Neural cell (in vitro differentiated cells): ENCODE results near the gene CST6. TPM values are rescaled to one million over a fixed set of nuclear protein-coding genes. Genes with fewer than 3 reads are reported as not detected.
"Not testable (repeated sequence)": the region's sequence is repeated elsewhere in the genome, so short reads cannot be mapped to it uniquely, and the experiment has no call there.

Experiments
- H2AFZ ChIP-seq: fragments of 200-600, 300-800 bp; sonication (generic), shearing (Covaris generic); 2 replicates; pipeline ENCODE4 v1.6.0; 2014; ENCODE audit warnings: low read depth, mild to moderate bottlenecking, antibody characterized with exemption, low read length, moderate library complexity
- H3F3A ChIP-seq: fragments of 200-600 bp; shearing (Covaris generic); 2 replicates; pipeline ENCODE4 v1.6.1; 2016; ENCODE audit warnings: mild to moderate bottlenecking, moderate library complexity, mixed read lengths, antibody characterized with exemption, low read length; ENCODE audit not compliant: insufficient read depth, poor library complexity, severe bottlenecking
- H3K27ac ChIP-seq: fragments of 200-600, 300-800 bp; sonication (generic), shearing (Covaris generic); 2 replicates; pipeline ENCODE4 v1.5.1; 2014; ENCODE audit warnings: mild to moderate bottlenecking, low read length, moderate library complexity
- H3K27me3 ChIP-seq: fragments of 300-800, 200-600 bp; sonication (generic), shearing (Covaris generic); 2 replicates; pipeline ENCODE4 v1.6.0; 2014; ENCODE audit warnings: mild to moderate bottlenecking, low read depth, low read length, moderate library complexity; ENCODE audit not compliant: insufficient read depth
- H3K36me3 ChIP-seq: fragments of 300-800, 200-600 bp; sonication (generic), shearing (Covaris generic); 2 replicates; pipeline ENCODE4 v1.5.1; 2014; ENCODE audit warnings: mild to moderate bottlenecking, antibody characterized with exemption, low read length, moderate library complexity; ENCODE audit not compliant: insufficient read depth
- H3K4me2 ChIP-seq: fragments of 300-800, 200-600 bp; sonication (generic), shearing (Covaris generic); 2 replicates; pipeline ENCODE4 v1.6.0; 2014; ENCODE audit warnings: mild to moderate bottlenecking, low read length
- H3K4me3 ChIP-seq: fragments of 300-800, 200-600 bp; sonication (generic), shearing (Covaris generic); 2 replicates; pipeline ENCODE4 v1.5.1; 2014; ENCODE audit warnings: mild to moderate bottlenecking, low read length, moderate library complexity
- H3K79me2 ChIP-seq: fragments of 200-600 bp; shearing (Covaris generic); replicated peaks from 2 replicates; pipeline ENCODE4 v1.6.0; 2014; ENCODE audit warnings: mild to moderate bottlenecking, low read length, moderate library complexity; ENCODE audit not compliant: insufficient read depth
- H3K9ac ChIP-seq: fragments of 300-800, 200-600 bp; sonication (generic), shearing (Covaris generic); 2 replicates; pipeline ENCODE4 v1.6.1; 2016; ENCODE audit warnings: mild to moderate bottlenecking, low read length, mixed read lengths
- H3K9me2 ChIP-seq: fragments of 200-600 bp; shearing (Covaris generic); 2 replicates; pipeline ENCODE4 v1.6.1; 2016; ENCODE audit warnings: mild to moderate bottlenecking, low read length, mixed read lengths; ENCODE audit not compliant: insufficient read depth
- H3K9me3 ChIP-seq: fragments of 200-600, 300-800 bp; sonication (generic), shearing (Covaris generic); 2 replicates; pipeline ENCODE4 v1.6.1; 2016; ENCODE audit warnings: mild to moderate bottlenecking, mixed run types, low read length, moderate library complexity, mixed read lengths
- H4K20me1 ChIP-seq: fragments of 200-600 bp; shearing (Covaris generic); 2 replicates; pipeline ENCODE4 v1.6.1; 2016; ENCODE audit warnings: mild to moderate bottlenecking, mixed run types; ENCODE audit not compliant: insufficient read depth
- EP300 ChIP-seq: fragments of 450-650 bp; conservative IDR thresholded peaks from 2 replicates; pipeline ENCODE4 v1.6.1; 2014; ENCODE audit warnings: antibody characterized with exemption, mild to moderate bottlenecking, moderate library complexity; ENCODE audit not compliant: poor library complexity, severe bottlenecking
- EZH2 ChIP-seq: fragments of 200-600, 300-800 bp; shearing (Covaris generic), sonication (generic); IDR thresholded peaks from 2 replicates; pipeline ENCODE4 v1.6.1; 2014; ENCODE audit warnings: antibody characterized with exemption, low read length, borderline replicate concordance, mild to moderate bottlenecking; ENCODE audit not compliant: insufficient read depth, poor library complexity, severe bottlenecking
- MXI1 ChIP-seq: fragments of 450-650 bp; conservative IDR thresholded peaks from 2 replicates; pipeline ENCODE4 v1.6.1; 2014; ENCODE audit warnings: antibody characterized with exemption, mild to moderate bottlenecking; ENCODE audit not compliant: poor library complexity, severe bottlenecking
- POLR2AphosphoS5 ChIP-seq: IDR thresholded peaks from 2 replicates; pipeline ENCODE4 v1.6.1; 2012
- RAD21 ChIP-seq: fragments of 450-650 bp; conservative IDR thresholded peaks from 2 replicates; pipeline ENCODE4 v1.6.1; 2014; ENCODE audit warnings: antibody characterized with exemption, mild to moderate bottlenecking, moderate library complexity
- SMC3 ChIP-seq: fragments of 450-650 bp; conservative IDR thresholded peaks from 2 replicates; pipeline ENCODE4 v1.6.1; 2014; ENCODE audit warnings: antibody characterized with exemption, mild to moderate bottlenecking, moderate library complexity; ENCODE audit not compliant: poor library complexity
- TAF1 ChIP-seq: IDR thresholded peaks from 2 replicates; pipeline ENCODE4 v1.6.1; 2012; ENCODE audit warnings: low read depth
- polyA plus RNA-seq: library from polyadenylated mRNA; depleted of rRNA; stranded (reverse); fragments of >200 nt; gene quantifications from 2 replicates; pipeline ENCODE4 v1.2.3, GENCODE V29; 2014
- TF ChIP-seq, protein P1 (sequence below): IDR thresholded peaks from 2 replicates; pipeline ENCODE4 v1.6.1; 2012; ENCODE audit warnings: borderline replicate concordance
- TF ChIP-seq, protein P2 (sequence below): fragments of 450-650 bp; IDR thresholded peaks from 2 replicates; pipeline ENCODE4 v1.5.1; 2014; ENCODE audit warnings: antibody characterized with exemption, mild to moderate bottlenecking, moderate library complexity; ENCODE audit not compliant: poor library complexity, severe bottlenecking

The CST6 gene
- polyA plus RNA-seq, 1 donor from 2014 or later: not detected

DNA sequence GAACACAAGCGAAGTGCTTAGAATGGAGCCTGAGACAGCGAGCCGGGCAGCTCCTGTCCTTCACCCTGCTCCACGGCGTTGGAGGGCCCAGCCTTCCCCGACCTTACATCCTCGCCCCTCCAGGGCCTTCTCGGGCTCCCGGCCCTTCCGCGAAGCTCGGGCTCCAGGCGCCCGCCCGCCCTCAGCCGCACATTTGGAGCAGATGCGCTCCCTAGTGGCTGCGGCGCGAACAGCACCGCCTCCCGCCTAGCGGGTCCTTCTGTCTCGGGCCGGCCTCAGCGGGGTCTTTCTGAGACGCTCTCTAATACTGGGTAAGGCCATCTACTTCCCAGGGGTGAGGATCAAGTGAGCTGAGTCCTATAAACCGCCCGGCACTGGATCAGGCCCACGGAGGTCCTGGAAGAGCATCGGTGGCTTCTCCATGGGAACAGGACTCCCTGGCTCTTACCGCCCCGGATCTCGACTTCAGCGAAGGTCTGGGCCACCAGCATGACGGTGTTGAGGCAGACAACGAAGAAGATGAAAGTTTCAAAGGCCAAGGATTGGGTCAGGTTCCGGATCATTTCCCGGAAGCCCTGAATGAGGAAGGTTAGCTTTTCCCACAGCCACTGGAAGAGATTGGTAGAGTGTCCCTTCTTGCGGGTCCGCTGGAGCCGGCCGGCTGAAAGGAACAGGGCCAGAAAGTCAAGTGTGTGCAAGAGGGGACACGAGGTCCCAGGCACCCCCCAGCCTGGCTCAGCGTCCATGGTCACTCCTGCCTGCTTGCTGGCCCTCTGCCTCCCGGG is 10.8 kb downstream of the CST6 start:
- H3K4me3 ChIP-seq: no peak overlapping the region
- H4K20me1 ChIP-seq: no peaks in the 10 kb centered on the region
- H2AFZ ChIP-seq: no peak overlapping the region
- H3K27me3 ChIP-seq: peaks cover 8% of the 10 kb centered on the region
- H3K9me2 ChIP-seq: no peaks in the 10 kb centered on the region
- no peaks in the 10 kb centered on the region for H3K36me3 ChIP-seq
- no peak overlapping the region for H3K4me2 ChIP-seq
- H3K27ac ChIP-seq: no peak overlapping the region
- no peaks in the 10 kb centered on the region for H3F3A ChIP-seq
- H3K9me3 ChIP-seq: no peaks in the 10 kb centered on the region
- H3K79me2 ChIP-seq: no peaks in the 10 kb centered on the region
- H3K9ac ChIP-seq: no peak overlapping the region
- TF ChIP-seq EP300 (no peak), EZH2 (no peak), POLR2AphosphoS5 (no peak), SMC3 (peak; percentile 15), RAD21 (peak; percentile 39), MXI1 (no peak), TAF1 (no peak)
- TF ChIP-seq, protein P1, sequence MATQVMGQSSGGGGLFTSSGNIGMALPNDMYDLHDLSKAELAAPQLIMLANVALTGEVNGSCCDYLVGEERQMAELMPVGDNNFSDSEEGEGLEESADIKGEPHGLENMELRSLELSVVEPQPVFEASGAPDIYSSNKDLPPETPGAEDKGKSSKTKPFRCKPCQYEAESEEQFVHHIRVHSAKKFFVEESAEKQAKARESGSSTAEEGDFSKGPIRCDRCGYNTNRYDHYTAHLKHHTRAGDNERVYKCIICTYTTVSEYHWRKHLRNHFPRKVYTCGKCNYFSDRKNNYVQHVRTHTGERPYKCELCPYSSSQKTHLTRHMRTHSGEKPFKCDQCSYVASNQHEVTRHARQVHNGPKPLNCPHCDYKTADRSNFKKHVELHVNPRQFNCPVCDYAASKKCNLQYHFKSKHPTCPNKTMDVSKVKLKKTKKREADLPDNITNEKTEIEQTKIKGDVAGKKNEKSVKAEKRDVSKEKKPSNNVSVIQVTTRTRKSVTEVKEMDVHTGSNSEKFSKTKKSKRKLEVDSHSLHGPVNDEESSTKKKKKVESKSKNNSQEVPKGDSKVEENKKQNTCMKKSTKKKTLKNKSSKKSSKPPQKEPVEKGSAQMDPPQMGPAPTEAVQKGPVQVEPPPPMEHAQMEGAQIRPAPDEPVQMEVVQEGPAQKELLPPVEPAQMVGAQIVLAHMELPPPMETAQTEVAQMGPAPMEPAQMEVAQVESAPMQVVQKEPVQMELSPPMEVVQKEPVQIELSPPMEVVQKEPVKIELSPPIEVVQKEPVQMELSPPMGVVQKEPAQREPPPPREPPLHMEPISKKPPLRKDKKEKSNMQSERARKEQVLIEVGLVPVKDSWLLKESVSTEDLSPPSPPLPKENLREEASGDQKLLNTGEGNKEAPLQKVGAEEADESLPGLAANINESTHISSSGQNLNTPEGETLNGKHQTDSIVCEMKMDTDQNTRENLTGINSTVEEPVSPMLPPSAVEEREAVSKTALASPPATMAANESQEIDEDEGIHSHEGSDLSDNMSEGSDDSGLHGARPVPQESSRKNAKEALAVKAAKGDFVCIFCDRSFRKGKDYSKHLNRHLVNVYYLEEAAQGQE: no peak
- TF ChIP-seq, protein P2, sequence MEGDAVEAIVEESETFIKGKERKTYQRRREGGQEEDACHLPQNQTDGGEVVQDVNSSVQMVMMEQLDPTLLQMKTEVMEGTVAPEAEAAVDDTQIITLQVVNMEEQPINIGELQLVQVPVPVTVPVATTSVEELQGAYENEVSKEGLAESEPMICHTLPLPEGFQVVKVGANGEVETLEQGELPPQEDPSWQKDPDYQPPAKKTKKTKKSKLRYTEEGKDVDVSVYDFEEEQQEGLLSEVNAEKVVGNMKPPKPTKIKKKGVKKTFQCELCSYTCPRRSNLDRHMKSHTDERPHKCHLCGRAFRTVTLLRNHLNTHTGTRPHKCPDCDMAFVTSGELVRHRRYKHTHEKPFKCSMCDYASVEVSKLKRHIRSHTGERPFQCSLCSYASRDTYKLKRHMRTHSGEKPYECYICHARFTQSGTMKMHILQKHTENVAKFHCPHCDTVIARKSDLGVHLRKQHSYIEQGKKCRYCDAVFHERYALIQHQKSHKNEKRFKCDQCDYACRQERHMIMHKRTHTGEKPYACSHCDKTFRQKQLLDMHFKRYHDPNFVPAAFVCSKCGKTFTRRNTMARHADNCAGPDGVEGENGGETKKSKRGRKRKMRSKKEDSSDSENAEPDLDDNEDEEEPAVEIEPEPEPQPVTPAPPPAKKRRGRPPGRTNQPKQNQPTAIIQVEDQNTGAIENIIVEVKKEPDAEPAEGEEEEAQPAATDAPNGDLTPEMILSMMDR: peak; percentile 66

DNA sequence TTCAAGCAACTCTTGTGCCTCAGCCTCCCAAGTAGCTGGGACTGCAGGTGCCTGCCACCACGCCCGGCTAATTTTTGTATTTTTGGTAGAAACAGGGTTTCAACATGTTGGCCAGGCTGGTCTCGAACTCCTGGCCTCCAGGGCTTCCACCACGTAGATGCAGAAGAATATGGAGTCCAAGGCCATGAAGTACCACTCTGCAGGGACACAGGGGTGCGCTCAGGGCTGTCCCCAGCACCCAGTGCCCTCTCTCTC is 11.3 kb downstream of the CST6 start:
- H3K9me2 ChIP-seq, H4K20me1 ChIP-seq, H2AFZ ChIP-seq, H3K4me3 ChIP-seq, H3K9me3 ChIP-seq, H3K79me2 ChIP-seq, H3K4me2 ChIP-seq, H3K9ac ChIP-seq, H3K27me3 ChIP-seq, H3K36me3 ChIP-seq, H3F3A ChIP-seq, H3K27ac ChIP-seq: not testable (repeated sequence)

DNA sequence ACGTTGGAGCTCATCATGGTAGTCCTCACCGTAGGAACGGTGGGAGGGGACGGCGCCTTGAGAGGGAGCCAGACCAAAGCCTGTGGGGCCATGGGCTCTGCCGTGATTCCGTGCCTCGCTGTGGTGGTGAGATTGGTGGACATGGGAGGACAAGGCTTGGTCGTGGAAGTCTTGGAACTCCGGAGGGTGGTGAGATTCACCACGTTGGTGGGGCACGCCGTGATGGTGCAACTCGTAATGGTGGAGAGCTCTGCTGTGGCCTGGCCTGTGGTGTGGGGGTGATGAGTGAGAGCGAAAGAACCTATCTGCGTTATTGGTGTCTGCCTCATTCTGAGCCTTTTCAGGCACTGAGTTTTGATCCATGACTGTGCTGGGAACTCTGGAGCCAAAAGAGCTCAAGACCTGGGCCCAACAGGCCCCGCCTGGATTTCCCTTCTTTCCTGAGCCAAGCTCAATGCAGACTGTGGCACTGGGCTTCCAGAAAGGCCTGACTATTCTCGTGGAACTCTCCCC is 14.3 kb downstream of the CST6 start, which contains the start of gene CATSPER1:
CATSPER1 (minus strand) TSS at position 463 of the 513 bp plus-strand sequence; CDS start at position 363, 100 bp downstream.
- H3F3A ChIP-seq: no peaks in the 10 kb centered on the region
- no peaks in the 10 kb centered on the region for H3K79me2 ChIP-seq
- H2AFZ ChIP-seq: no peak within 1 kb of the TSS
- no peak within 1 kb of the TSS for H3K9ac ChIP-seq
- TF ChIP-seq EP300 (no peak), TAF1 (no peak), EZH2 (no peak), SMC3 (no peak), POLR2AphosphoS5 (no peak), RAD21 (no peak), MXI1 (no peak)
- TF ChIP-seq, protein P1: no peak
- TF ChIP-seq, protein P2: no peak
- H3K27ac ChIP-seq: no peak within 1 kb of the TSS
- H3K27me3 ChIP-seq: peaks cover 8% of the 10 kb centered on the region
- H3K36me3 ChIP-seq: no peaks in the 10 kb centered on the region
- no peaks in the 10 kb centered on the region for H4K20me1 ChIP-seq
- no peaks in the 10 kb centered on the region for H3K9me3 ChIP-seq
- no peak within 1 kb of the TSS for H3K4me2 ChIP-seq
- no peak within 1 kb of the TSS for H3K4me3 ChIP-seq
- no peaks in the 10 kb centered on the region for H3K9me2 ChIP-seq
